ENCODE measurements around the gene CX3CR1. TPM values are rescaled to one million over a fixed set of nuclear protein-coding genes. Genes with fewer than 3 reads are reported as not detected.

Gene CX3CR1
- total and polyA plus RNA-seq, 8 donors, result 0.08 to 13.0 (median 1.2) TPM

GRCh38 chr3:39219702-39220101, 60.1 kb downstream of the CX3CR1 start:
- TF ChIP-seq, protein P1, sequence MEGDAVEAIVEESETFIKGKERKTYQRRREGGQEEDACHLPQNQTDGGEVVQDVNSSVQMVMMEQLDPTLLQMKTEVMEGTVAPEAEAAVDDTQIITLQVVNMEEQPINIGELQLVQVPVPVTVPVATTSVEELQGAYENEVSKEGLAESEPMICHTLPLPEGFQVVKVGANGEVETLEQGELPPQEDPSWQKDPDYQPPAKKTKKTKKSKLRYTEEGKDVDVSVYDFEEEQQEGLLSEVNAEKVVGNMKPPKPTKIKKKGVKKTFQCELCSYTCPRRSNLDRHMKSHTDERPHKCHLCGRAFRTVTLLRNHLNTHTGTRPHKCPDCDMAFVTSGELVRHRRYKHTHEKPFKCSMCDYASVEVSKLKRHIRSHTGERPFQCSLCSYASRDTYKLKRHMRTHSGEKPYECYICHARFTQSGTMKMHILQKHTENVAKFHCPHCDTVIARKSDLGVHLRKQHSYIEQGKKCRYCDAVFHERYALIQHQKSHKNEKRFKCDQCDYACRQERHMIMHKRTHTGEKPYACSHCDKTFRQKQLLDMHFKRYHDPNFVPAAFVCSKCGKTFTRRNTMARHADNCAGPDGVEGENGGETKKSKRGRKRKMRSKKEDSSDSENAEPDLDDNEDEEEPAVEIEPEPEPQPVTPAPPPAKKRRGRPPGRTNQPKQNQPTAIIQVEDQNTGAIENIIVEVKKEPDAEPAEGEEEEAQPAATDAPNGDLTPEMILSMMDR (IDR thresholded peaks at IDR 0.05), result no peak
- intact Hi-C loops (cut with DNase I), result loop anchor here in 1 of 3 donors (10.0 kb wide), 1 partner anchor 55 kb away; no protein-coding TSS in a partner anchor
- no peak for DNase-seq
- Histone ChIP-seq H3K27ac (no peak overlapping the region), H3K36me3 (no peaks in the 10 kb centered on the region), H3K4me3 (no peak overlapping the region), H3K9me3 (no peaks in the 10 kb centered on the region), H3K27me3 (no peaks in the 10 kb centered on the region), H3K4me1 (no peaks in the 10 kb centered on the region)
- FAIRE-seq, result no peak
- WGBS, 2 donors, result 81 to 85% methylated on average over 3 of the region's 3 CpGs
- no peak for ATAC-seq

DNA sequence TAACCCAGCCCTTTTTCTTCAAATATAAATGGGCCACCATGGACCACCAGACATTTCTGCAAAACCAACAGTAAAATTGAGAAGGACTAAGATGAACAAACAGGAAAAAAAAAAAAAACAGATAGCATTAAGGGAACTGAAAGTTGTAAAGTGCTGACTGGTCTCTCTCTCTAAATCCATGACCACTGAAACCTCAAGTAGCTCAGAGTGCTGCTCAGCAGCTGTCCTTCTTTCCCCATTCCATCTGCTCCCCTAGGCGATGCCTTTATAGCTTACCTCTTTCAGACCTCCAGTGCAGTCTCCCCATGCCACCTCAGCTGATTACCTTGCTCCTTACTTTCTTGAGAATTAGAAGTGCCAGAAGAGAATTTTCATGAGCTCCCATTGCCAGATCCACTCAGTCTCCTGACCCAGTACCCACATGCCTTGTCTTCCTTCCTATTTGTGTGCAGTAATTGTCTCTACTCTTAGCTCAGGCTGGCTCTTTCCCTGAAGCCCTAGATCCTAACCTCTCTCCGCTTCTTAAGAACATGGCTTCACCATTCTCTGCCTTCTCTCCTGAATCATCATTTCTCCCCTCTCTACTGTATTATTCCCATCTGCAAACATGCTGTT, 63.6 kb downstream of the CX3CR1 start:
- peak in 2 of 4 donors; percentile 67 to 80 for ATAC-seq
- intact Hi-C loops (cut with DNase I), result loop anchor here in 1 of 3 donors (10.0 kb wide), 1 partner anchor 59 kb away; no protein-coding TSS in a partner anchor
- Histone ChIP-seq H3K27me3 (no peaks in the 10 kb centered on the region), H3K4me1 (no peaks in the 10 kb centered on the region), H3K36me3 (no peaks in the 10 kb centered on the region), H3K9me3 (no peaks in the 10 kb centered on the region), H3K4me3 (no peak overlapping the region), H3K27ac (no peak overlapping the region)
- WGBS, 2 donors, result 87 to 93% methylated on average over 2 of the region's 2 CpGs
- TF ChIP-seq, protein P1 (IDR thresholded peaks at IDR 0.05), result no peak
- FAIRE-seq, result no peak
- DNase-seq, result no peak

DNA sequence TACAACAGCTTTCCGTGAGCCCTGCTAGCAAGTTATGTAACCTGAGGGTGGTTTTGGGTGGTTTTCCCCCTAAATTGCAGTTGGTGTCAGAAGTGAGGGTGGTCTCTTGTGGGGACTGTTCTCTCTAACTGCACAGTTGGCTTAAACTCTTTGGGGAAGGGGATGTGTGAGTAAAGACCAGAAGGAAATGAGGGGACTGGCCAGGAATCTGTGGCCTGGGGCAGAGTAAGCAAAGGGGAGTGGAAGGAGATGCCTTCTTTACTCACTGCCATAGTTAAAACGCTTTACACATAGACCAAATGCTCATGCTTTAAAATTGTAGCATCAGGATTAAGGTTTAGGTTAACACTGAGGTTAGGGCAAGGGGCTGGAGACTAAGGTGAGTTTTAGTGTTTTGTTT, 66.2 kb downstream of the CX3CR1 start:
- no peak overlapping the region for H3K4me3 ChIP-seq
- TF ChIP-seq, protein P1 (IDR thresholded peaks at IDR 0.05), result no peak
- intact Hi-C loops (cut with DNase I), result loop anchor here in 1 of 3 donors (10.0 kb wide), 1 partner anchor 61 kb away; no protein-coding TSS in a partner anchor
- no peaks in the 10 kb centered on the region for H3K9me3 ChIP-seq
- no peaks in the 10 kb centered on the region for H3K27me3 ChIP-seq
- FAIRE-seq (no peak), DNase-seq (no peak), ATAC-seq (no peak)
- no peaks in the 10 kb centered on the region for H3K36me3 ChIP-seq
- H3K4me1 ChIP-seq, result no peaks in the 10 kb centered on the region
- 57 to 69% methylated on average over 2 of the region's 2 CpGs for WGBS, 2 donors
- no peak overlapping the region for H3K27ac ChIP-seq

Other genes starting within 250 kb of the CX3CR1 start
- gene SCN11A, start 228.1 kb downstream of the CX3CR1 start, total RNA-seq, result under 1 TPM in 5 of 6 donors, not detected in 1; 0.03 to 0.16 (median 0.03) TPM
- gene SCN11A, start 228.1 kb downstream of the CX3CR1 start, polyA plus RNA-seq, result under 1 TPM; 0.04 to 0.09 TPM
- gene WDR48, start 228.0 kb downstream of the CX3CR1 start, total RNA-seq, result 10 to 100 TPM; 13.4 to 25.8 (median 16.6) TPM
- 10 to 100 TPM in 1 of 2 donors, 1 to 10 TPM in 1; 6.3 to 14.7 TPM for gene WDR48, start 228.0 kb downstream of the CX3CR1 start, polyA plus RNA-seq
- gene GORASP1, start 172.4 kb downstream of the CX3CR1 start, total RNA-seq, result 10 to 100 TPM; 25.9 to 48.6 (median 31.6) TPM
- gene GORASP1, start 172.4 kb downstream of the CX3CR1 start, polyA plus RNA-seq, result 10 to 100 TPM; 56.2 to 79.6 TPM
- gene TTC21A, start 172.4 kb downstream of the CX3CR1 start, total RNA-seq, result 1 to 10 TPM; 3.1 to 9.6 (median 5.5) TPM
- gene TTC21A, start 172.4 kb downstream of the CX3CR1 start, polyA plus RNA-seq, result 10 to 100 TPM; 21.7 to 31.3 TPM
- gene CSRNP1, start 126.4 kb downstream of the CX3CR1 start, total RNA-seq, result 10 to 100 TPM in 5 of 6 donors, 1 to 10 TPM in 1; 9.0 to 29.2 (median 13.4) TPM
- gene CSRNP1, start 126.4 kb downstream of the CX3CR1 start, polyA plus RNA-seq, result 10 to 100 TPM; 20.3 to 31.4 TPM
- gene XIRP1, start 87.4 kb downstream of the CX3CR1 start, total RNA-seq, result under 1 TPM in 2 of 6 donors, not detected in 4; 0.09 to 0.43 TPM
- gene XIRP1, start 87.4 kb downstream of the CX3CR1 start, polyA plus RNA-seq, result under 1 TPM; 0.08 to 0.14 TPM
- not detected for gene CCR8, start 49.7 kb upstream of the CX3CR1 start, total RNA-seq
- gene CCR8, start 49.7 kb upstream of the CX3CR1 start, polyA plus RNA-seq, result not detected
- gene SLC25A38, start 103.3 kb upstream of the CX3CR1 start, total RNA-seq, result 10 to 100 TPM; 14.2 to 29.4 (median 21.1) TPM
- 10 to 100 TPM; 25.1 to 29.4 TPM for gene SLC25A38, start 103.3 kb upstream of the CX3CR1 start, polyA plus RNA-seq
- 1,000 to 10,000 TPM in 1 of 6 donors, 100 to 1,000 TPM in 5; 540 to 1,016 (median 687) TPM for gene RPSA, start 126.7 kb upstream of the CX3CR1 start, total RNA-seq
- gene RPSA, start 126.7 kb upstream of the CX3CR1 start, polyA plus RNA-seq, result 100 to 1,000 TPM; 840 to 998 TPM
- gene MOBP, start 187.6 kb upstream of the CX3CR1 start, total RNA-seq, result not detected
- gene MOBP, start 187.6 kb upstream of the CX3CR1 start, polyA plus RNA-seq, result not detected